NCI-H82 treated with DMSO at 0.1 percent for 48 hours (cell line): ENCODE measurements around the gene TENT5A.
"Not testable (repeated sequence)": the region's sequence is repeated elsewhere in the genome, so short reads cannot be mapped to it uniquely, and the experiment has no call there.

Experiments
- DNase-seq: peaks from one replicate; lab custom pipeline; 2025; ENCODE audit not compliant: unreplicated experiment; lab: John Stamatoyannopoulos, UW

The TENT5A gene

GRCh38 chr6:81751388-81752083 is 945 bp downstream of the TENT5A start:
- DNase-seq = no peak

GRCh38 chr6:81750681-81751387 is 1.6 kb downstream of the TENT5A start:
- DNase-seq = no peak

GRCh38 chr6:81750200-81750599 is 2.3 kb downstream of the TENT5A start:
- DNase-seq = no peak

DNA sequence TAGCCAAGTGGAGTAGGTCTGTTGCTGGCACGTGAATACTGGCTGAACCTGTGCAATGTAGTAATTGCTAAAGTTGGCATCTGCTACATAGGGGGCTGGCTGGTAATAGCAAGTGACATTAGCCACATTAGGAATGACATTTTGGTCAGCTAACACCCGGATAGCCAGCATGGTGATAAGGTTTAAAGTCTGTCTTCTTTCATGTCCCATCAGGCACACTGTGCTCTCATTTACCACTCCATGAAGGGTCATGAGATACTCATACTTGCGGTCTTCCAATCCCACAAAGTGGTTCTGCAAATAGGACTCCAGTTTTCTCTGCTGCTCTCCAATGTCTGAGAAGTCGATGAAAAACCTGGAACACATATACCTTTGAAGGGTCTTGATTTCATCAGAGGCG is 2.8 kb downstream of the TENT5A start:
- DNase-seq = no peak

- DNase-seq = no peak
Observed at GRCh38 chr6:81748994-81749393, 3.5 kb downstream of the TENT5A start.

GRCh38 chr6:81747327-81747726 is 5.2 kb downstream of the TENT5A start:
- peak; percentile 32 for DNase-seq

DNA sequence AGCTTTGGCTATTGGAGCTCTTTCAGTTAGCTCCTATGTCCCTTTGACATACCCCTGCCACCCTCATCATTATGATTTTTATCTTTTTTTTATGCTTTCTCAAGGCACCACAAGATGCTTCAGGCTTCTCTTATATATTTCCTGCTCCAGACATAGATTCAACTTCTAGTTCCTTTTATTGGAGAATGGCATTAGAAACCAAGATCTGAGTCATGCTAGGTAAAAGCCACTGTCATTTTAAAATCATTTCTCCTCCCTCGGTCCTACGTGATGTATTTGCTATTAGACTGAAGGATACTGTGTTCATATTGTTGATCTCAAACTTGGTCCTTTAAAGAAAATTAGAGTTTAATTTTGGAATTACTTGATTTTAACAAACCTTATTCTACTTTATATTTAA is 8.3 kb downstream of the TENT5A start:
- DNase-seq = no peak

- DNase-seq = no peak
Observed at GRCh38 chr6:81743649-81744048, 8.8 kb downstream of the TENT5A start.

DNA sequence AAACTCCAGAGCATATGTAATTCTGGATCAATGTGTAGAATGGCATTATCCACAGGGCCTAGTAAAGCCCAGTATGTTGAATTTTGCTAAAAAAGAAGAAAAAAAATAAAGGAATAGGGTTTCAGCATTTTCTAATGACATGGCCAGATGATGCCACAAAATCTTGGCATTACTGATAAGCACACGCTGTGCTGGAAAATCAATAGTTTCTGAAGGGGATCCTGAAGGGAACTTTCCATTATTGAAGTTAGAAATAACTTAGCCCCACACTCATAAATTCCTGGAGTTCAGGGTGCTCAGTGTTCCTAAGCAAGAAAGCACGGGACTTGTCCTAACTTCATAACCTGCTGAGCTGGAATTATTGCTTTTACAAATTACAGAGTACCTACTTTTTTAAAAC is 10.8 kb downstream of the TENT5A start:
- DNase-seq = no peak

DNA sequence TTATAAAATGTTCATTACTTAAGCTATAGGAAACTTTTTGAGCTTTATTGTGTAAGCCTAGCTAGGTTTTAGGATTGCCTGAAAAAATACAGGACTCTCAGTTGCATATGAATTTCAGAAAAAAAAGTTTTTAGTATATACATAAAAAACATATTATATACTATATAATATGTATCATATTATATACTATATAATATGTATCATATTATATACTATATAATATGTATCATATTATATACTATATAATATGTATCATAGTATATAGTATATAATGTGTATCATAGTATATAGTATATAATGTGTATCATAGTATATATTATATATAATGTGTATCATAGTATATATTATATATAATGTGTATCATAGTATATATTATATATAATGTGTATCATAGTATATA is 11.9 kb downstream of the TENT5A start:
- not testable (repeated sequence) for DNase-seq

DNA sequence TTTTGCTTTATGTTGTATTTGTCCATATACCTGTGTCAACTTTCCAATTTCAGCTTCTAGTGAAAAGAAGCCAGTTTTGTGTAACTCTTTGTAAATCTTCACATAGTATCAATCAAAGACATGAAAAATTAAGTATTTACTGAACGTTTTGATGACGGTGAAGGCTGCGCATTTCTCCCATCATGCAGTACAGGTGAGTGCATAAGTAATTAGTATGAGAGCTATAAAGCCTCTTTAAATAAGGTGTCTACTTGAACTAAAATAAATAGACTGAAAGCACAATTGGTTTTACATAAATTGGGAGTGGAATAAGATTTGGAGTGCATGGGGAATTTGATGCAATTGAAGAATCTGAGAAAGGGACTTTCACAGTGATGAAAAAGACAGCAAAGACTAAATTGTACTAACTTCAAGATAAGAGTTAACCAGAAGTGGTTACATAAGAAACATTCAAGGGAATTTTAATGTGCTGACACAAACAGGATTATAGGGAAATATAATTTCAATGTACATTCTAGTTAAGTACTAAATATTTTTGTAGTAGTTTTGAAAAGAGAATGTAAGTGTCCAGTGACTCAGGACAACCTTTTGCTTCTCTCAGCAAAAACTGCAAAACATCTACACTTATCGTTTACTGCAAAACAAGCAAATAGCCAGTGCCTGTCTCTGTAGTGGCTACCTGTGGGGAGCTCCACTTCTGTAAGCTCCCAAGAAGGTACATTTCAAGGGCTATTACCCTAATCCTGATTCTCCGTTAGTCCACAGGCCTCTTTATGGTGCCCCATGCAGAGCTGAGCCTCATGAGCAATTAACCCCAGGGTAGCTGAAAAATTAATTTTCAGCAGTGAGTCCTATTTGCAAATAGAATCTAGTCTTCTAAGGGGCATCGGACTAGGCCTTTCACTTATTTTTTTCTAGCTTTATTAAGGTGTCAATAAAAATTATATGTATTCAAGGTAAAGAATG is 13.0 kb downstream of the TENT5A start:
- DNase-seq = no peak

GRCh38 chr6:81736428-81736827 is 16.1 kb downstream of the TENT5A start:
- DNase-seq = no peak

- no peak for DNase-seq
Observed at GRCh38 chr6:81735756-81736380, 16.6 kb downstream of the TENT5A start.

GRCh38 chr6:81734500-81735150 is 17.9 kb downstream of the TENT5A start:
- DNase-seq = no peak

DNA sequence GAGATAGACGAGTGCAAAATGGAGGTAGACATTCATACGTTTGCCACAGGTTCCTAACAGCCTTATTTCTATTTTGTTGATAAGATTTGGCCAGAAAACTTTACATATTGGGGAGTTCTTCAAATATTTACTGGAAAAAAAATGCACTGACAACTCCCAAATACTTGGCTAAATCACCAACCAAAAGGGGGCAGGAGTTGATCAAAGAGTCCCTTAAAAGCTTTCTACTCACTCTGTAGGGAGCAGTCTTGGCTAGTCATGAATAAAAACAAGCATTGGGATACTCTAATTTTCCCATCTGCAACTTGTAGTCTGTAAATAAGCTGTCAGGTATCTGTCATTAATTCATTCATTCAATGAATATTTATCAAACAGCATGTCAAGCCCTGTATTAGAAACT is 18.4 kb downstream of the TENT5A start:
- no peak for DNase-seq

DNA sequence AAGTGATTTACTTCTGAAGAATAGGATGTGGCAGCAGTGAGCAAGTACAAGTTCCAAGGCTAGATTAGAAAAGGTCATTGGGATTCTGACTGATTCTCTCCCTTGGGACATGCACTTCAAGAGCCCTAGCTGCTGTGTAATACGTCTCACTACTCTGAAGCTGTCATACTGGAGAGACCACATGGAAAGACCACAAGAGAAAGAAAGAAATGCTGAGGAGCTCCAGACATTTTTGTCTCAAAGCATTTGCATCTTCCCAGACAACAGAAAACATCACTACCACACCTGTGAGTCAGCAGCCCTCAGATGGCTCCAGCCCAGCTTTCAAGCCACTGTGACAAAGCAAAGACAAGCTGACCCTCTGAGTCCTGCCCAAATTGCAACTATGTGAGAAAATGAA is 20.7 kb downstream of the TENT5A start:
- DNase-seq = no peak

DNA sequence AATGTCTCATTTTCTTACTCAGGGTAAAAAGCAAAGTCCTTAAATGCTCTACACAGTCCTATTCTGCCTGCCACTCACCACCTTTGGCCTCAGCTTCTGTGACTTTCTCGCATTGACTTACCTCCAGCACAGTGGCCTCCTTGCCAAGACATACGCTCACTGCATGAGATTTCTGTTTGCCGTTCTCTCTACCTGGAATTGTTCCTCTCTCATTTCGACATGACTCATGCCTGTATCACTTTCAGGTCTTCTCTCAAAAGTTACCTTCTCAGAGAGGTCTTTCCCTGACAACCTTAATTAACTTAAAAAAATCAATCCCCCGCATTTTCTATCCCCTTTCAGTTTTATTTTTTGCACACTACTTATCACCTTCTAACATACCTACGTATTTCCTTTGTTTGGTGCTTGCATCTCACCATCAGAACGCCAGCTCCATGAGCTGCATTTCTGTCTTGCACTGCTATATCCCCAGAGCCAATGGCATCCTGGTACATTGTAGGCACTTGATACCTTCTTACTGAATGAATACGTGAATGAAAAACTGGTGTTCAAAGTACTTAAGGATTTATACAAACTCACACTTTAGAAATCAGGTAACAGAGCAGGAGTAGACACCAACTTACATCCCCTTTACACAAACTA is 24.5 kb downstream of the TENT5A start:
- DNase-seq = no peak

DNA sequence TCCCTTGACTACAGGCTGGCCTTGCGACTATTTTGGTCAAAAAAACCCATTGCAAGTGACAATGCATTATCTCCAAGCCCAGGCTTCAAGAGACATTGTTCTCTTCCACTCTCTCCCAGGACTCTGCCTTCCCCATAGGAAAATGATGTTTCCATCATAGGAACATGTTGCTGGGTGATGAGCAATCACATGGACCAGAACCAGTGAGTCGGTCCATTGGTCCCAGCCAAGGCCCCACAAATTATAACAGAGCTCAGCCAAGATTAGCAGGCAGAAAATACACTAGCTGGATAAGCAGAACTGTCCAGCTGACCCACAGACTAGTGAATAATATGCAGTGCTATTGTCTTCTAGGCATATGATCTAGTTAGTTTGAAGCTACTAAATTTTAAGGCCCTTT is 27.4 kb downstream of the TENT5A start:
- DNase-seq = no peak

DNA sequence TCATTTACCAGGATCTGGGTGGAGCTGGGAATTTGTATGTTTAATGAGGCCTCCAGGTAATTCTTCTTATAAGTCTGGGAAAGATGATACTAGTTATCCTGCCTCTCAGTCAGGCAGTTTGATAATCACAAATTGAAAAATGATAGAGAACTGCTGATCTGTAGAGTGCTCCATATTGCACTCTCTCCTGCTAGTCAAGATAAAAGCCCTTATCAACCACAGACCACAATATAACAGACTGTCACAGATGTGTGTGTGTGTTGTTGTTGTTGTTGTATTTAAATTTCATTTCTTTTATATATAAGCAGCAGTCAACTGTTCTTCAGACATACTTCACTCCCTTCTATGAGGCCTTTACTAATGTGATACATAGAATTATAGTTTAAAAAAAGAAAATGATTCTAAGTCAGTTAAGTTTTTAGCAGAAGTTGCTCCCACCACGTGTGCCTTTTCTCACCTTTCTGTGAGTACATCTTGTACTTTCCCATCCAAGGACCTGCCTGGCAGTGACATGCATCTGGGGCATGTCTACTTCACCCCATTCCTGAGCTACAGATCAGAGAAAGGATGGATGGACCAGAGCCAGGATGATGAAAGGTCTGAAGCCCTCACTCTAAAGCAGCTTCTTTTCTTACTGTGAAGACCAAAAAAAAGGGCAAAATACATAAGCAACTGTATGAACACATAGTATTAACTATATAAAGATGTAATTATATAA is 29.8 kb downstream of the TENT5A start:
- no peak for DNase-seq

DNA sequence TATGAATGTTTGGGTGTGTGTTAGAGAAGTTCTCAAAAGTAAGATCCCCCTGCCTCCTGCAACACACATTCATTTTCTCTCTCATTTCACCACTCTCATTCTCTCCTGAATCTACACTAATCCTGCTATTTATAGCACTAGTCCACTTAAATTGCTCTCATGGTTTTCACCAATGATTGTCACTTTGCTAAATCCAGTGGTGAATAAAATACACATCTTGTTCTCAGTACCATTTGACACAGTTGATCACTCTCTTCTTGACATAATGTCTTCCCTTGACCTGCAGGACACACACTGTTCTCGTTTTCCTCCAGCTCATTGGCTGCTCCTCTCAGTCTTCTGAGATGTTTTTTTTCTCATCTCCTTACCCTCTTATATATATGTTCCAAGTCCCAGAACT is 32.1 kb downstream of the TENT5A start:
- no peak for DNase-seq
